Measurements from ENCODE around the gene ATP1A3.

DNA sequence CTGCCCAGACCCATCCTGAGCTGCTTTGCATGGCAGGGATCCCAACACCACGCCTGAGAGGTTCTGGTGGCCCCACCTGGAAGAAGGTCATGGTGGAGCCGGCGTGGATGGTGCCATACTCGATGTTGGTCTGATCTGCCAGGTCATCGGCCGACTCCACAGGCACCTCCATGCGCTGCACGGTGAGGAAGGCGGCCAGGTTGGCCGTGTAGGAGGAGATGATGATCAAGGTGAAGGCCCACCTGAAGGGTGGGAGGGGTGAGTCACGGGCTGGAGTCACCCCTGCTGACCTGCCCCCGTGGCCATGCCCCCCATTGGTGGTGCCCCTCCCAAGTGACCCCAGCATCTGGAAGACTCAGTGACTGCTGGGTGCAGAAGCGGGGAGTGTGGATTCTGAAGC lies 12.5 kb upstream of the ATP1A3 start:
- TF ChIP-seq GATA2 (IDR thresholded peaks at IDR 0.05; ENCODE audit: low read depth, low read length) (no peak), GATA3 (IDR thresholded peaks at IDR 0.05; ENCODE audit: low read depth, low read length) (no peak)

Measured in SH-SY5Y (cell line).